PFSK-1 (cell line): ENCODE results near the gene IKZF5.

ENCODE experiments used
- FOXP2 ChIP-seq: optimal IDR thresholded peaks from 2 replicates; pipeline ENCODE3; 2011; ENCODE audit warnings: borderline replicate concordance, control low read depth, inconsistent platforms; ENCODE audit not compliant: insufficient read depth; ENCODE audit errors: extremely low read length, extremely low read depth
- POLR2AphosphoS5 ChIP-seq: IDR thresholded peaks from 2 replicates; pipeline ENCODE4 v1.6.1; 2012; ENCODE audit warnings: low read depth, mild to moderate bottlenecking, control low read depth, low read length, moderate library complexity
- SIN3A ChIP-seq: IDR thresholded peaks from 2 replicates; pipeline ENCODE4 v1.6.1; 2012; ENCODE audit warnings: mild to moderate bottlenecking, low read length, moderate library complexity, borderline replicate concordance; ENCODE audit not compliant: insufficient read depth
- TAF1 ChIP-seq: IDR thresholded peaks from 2 replicates; pipeline ENCODE4 v1.6.1; 2012; ENCODE audit warnings: low read length, control low read depth, borderline replicate concordance; ENCODE audit not compliant: insufficient read depth
- TF ChIP-seq, protein P1 (sequence below), 2 experiments: IDR thresholded peaks; 2 replicates each; pipeline versions ENCODE4 v1.6.1 to v1.8.0; 2011 to 2012; ENCODE audit warnings: low read depth in 2 of 2, low read length in 2 of 2, control low read depth in 1 of 2, inconsistent platforms in 1 of 2, mild to moderate bottlenecking in 1 of 2, moderate library complexity in 1 of 2; ENCODE audit not compliant: insufficient read depth in 1 of 2

DNA sequence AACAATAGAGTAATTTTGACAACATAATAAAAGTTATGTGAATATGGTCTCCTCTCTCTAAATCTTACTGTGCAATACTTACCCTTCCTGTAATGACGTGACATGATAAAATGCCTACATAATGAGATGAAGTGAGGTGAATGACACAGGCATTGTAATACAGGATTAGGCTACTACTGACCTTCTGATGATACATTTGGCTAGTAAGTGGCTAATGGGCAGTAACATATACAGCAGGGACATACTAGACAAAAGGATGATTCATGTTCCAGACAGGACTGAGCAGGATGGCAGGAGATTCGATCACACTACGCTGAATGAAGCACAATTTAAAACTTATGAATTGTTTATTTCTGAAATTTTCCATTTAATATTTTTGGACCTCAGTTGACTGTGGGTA is 59.3 kb downstream of the IKZF5 start:
- TF ChIP-seq TAF1 = no peak
- no peak for TF ChIP-seq POLR2AphosphoS5
- TF ChIP-seq SIN3A = no peak
- no peak for TF ChIP-seq FOXP2
- TF ChIP-seq, protein P1, sequence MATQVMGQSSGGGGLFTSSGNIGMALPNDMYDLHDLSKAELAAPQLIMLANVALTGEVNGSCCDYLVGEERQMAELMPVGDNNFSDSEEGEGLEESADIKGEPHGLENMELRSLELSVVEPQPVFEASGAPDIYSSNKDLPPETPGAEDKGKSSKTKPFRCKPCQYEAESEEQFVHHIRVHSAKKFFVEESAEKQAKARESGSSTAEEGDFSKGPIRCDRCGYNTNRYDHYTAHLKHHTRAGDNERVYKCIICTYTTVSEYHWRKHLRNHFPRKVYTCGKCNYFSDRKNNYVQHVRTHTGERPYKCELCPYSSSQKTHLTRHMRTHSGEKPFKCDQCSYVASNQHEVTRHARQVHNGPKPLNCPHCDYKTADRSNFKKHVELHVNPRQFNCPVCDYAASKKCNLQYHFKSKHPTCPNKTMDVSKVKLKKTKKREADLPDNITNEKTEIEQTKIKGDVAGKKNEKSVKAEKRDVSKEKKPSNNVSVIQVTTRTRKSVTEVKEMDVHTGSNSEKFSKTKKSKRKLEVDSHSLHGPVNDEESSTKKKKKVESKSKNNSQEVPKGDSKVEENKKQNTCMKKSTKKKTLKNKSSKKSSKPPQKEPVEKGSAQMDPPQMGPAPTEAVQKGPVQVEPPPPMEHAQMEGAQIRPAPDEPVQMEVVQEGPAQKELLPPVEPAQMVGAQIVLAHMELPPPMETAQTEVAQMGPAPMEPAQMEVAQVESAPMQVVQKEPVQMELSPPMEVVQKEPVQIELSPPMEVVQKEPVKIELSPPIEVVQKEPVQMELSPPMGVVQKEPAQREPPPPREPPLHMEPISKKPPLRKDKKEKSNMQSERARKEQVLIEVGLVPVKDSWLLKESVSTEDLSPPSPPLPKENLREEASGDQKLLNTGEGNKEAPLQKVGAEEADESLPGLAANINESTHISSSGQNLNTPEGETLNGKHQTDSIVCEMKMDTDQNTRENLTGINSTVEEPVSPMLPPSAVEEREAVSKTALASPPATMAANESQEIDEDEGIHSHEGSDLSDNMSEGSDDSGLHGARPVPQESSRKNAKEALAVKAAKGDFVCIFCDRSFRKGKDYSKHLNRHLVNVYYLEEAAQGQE (IDR thresholded peaks at IDR 0.05; ENCODE audit: insufficient read depth in 1 of 2, low read depth in 2 of 2, low read length in 2 of 2) = no peak
